ENCODE measurements around the gene KCNT1. TPM values are rescaled to one million over a fixed set of nuclear protein-coding genes. Genes with fewer than 3 reads are reported as not detected.
"Not testable (repeated sequence)": the region's sequence is repeated elsewhere in the genome, so short reads cannot be mapped to it uniquely, and the experiment has no call there.

Gene KCNT1
- polyA plus RNA-seq, 2 of the 4 experiments (the other 2 are of a cell fraction) = not detected

- TF ChIP-seq, protein P1, sequence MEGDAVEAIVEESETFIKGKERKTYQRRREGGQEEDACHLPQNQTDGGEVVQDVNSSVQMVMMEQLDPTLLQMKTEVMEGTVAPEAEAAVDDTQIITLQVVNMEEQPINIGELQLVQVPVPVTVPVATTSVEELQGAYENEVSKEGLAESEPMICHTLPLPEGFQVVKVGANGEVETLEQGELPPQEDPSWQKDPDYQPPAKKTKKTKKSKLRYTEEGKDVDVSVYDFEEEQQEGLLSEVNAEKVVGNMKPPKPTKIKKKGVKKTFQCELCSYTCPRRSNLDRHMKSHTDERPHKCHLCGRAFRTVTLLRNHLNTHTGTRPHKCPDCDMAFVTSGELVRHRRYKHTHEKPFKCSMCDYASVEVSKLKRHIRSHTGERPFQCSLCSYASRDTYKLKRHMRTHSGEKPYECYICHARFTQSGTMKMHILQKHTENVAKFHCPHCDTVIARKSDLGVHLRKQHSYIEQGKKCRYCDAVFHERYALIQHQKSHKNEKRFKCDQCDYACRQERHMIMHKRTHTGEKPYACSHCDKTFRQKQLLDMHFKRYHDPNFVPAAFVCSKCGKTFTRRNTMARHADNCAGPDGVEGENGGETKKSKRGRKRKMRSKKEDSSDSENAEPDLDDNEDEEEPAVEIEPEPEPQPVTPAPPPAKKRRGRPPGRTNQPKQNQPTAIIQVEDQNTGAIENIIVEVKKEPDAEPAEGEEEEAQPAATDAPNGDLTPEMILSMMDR (IDR thresholded peaks at IDR 0.05) = no peak
- no peak for TF ChIP-seq RARB (CRISPR knock-in tag; IDR thresholded peaks at IDR 0.05)
Measured at GRCh38 chr9:135669616-135670285, 32.2 kb upstream of the KCNT1 start (continued).

DNA sequence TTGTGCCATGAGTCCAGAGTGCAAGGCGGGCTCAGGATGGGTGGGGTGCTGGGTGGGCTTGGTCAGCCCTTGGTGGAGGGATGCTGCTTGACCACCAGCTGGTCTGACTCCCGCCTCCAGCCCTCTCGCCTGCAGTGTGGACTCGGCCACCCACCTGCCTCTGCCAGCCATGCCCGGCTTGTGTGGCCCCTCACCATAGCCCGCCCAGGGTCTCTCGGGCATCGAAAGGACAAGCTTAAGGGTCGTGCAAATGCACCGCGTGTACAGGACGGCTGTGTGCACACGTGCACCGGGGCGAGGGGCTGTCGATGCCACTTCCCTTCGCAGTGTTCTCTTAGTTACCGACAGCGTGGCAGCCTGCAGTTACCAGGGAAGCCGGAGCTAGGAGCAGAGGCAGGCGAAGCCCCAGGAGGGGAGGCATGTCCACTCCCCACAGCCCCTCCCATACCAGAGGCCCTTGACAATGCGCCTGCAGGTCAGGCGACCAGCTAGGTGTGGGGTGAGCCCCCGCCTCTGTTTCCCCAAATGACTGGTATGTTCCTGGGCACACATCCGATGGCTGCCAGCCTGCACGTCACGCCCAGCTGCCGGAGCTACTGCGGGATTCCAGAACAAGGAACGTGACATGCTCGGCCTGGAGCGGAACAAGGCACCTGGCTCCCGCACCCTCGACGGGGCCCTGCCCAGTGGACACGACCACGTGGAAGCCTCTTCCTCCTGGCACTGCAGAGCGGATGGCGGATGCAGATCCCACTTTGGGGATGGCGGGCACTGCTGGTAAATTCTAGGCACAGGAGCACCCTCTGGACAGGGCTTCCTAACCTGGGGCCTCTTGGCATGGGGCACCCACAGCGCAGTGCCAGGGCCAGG is 31.0 kb upstream of the KCNT1 start:
- CTCF ChIA-PET = interaction anchor here (0.8 to 1.4 kb wide), 2 partner anchors 9 to 36 kb away, joined by 3 read pairs; no protein-coding TSS in a partner anchor

GRCh38 chr9:135671591-135672041 is 30.4 kb upstream of the KCNT1 start:
- DNase-seq (ENCODE audit: low read depth in 1 of 2, low spot score in 1 of 2) (no peak), ATAC-seq (peak; percentile 63 to 82; a peak in 5 of 6 replicates), FAIRE-seq (no peak)
- no peaks in the 10 kb centered on the region for H3K9me3 ChIP-seq
- H3K4me3 ChIP-seq = no peak overlapping the region
- no peak for TF ChIP-seq SREBF2 (IDR thresholded peaks at IDR 0.05)
- TF ChIP-seq GATA3 (IDR thresholded peaks at IDR 0.05; ENCODE audit: borderline replicate concordance) = no peak
- no peak for TF ChIP-seq JUN (IDR thresholded peaks at IDR 0.05)
- no peak for TF ChIP-seq CEBPB (IDR thresholded peaks at IDR 0.05)
- TF ChIP-seq FOSB (CRISPR knock-in tag; IDR thresholded peaks at IDR 0.05) = no peak
- peak; percentile 36 for TF ChIP-seq MAFK (IDR thresholded peaks at IDR 0.05; ENCODE audit: partially characterized antibody)
- WGBS (ENCODE audit: missing lambda C conversion rate) = 53% methylated on average over 3 of the region's 17 CpGs
- ChIA-PET POLR2A (no interaction called here), CTCF (interaction anchor here (0.8 to 1.4 kb wide), 2 partner anchors 30 to 35 kb away, joined by 3 read pairs; no protein-coding TSS in a partner anchor)
- H3K4me2 ChIP-seq = peak overlapping the region; percentile 38; the same call in 1 of the 3 replicates
- no peaks in the 10 kb centered on the region for H3K4me1 ChIP-seq
- H3K27ac ChIP-seq = no peak overlapping the region

More for the DNA sequence above, 31.0 kb upstream of the KCNT1 start:
- FAIRE-seq = no peak
- Histone ChIP-seq H3K4me3 (no peak overlapping the region), H3K4me1 (no peaks in the 10 kb centered on the region), H3K27ac (no peak overlapping the region), H3K4me2 (no peak overlapping the region), H3K9me3 (no peaks in the 10 kb centered on the region)
- TF ChIP-seq EHF (CRISPR knock-in tag; IDR thresholded peaks at IDR 0.05) = no peak
- ATAC-seq = peak in 1 of 2 experiments; percentile 37; a peak in 3 of 6 replicates
- POLR2A ChIA-PET = no interaction called here
- DNase-seq (ENCODE audit: low read depth in 1 of 2, low spot score in 1 of 2) = no peak
- 32% methylated on average over 20 of the region's 41 CpGs for WGBS (ENCODE audit: missing lambda C conversion rate)

GRCh38 chr9:135672786-135673185 is 29.2 kb upstream of the KCNT1 start:
- H3K4me2 ChIP-seq; H3K4me3 ChIP-seq; H3K4me1 ChIP-seq; POLR2A ChIA-PET; ATAC-seq; H3K27ac ChIP-seq; DNase-seq (ENCODE audit: low read depth in 1 of 2, low spot score in 1 of 2); H3K9me3 ChIP-seq; FAIRE-seq: not testable (repeated sequence)
- CTCF ChIA-PET = interaction anchor here (1.0 to 1.4 kb wide), 2 partner anchors 23 to 28 kb away, joined by 3 read pairs; no protein-coding TSS in a partner anchor
- WGBS (ENCODE audit: missing lambda C conversion rate) = 19% methylated on average over 7 of the region's 7 CpGs

GRCh38 chr9:135673941-135674340 is 28.0 kb upstream of the KCNT1 start:
- ATAC-seq (no peak), DNase-seq (ENCODE audit: low read depth in 1 of 2, low spot score in 1 of 2) (no peak), FAIRE-seq (no peak)
- H3K4me3 ChIP-seq = no peak overlapping the region
- WGBS (ENCODE audit: missing lambda C conversion rate) = 62% methylated on average over 8 of the region's 8 CpGs
- H3K9me3 ChIP-seq = no peaks in the 10 kb centered on the region
- H3K27ac ChIP-seq = no peak overlapping the region
- no peak overlapping the region for H3K4me2 ChIP-seq
- TF ChIP-seq EHF (CRISPR knock-in tag; IDR thresholded peaks at IDR 0.05) = no peak
- TF ChIP-seq, protein P1 (IDR thresholded peaks at IDR 0.05) = no peak
- ChIA-PET CTCF (interaction anchor here (0.6 to 1.0 kb wide), 3 partner anchors 22 to 176 kb away, joined by 3 read pairs; no protein-coding TSS in a partner anchor), POLR2A (no interaction called here)
- no peaks in the 10 kb centered on the region for H3K4me1 ChIP-seq
